ENCODE results near the gene OGFOD3.
A peak's percentile ranks its signal among the peaks of the same experiment; 100 is the strongest.
"Not testable (repeated sequence)": the region's sequence is repeated elsewhere in the genome, so short reads cannot be mapped to it uniquely, and the experiment has no call there.

Gene OGFOD3

GRCh38 chr17:82382933-82383255 is 35.5 kb downstream of the OGFOD3 start:
- no peak overlapping the region for H3K27ac ChIP-seq
- TF ChIP-seq ZFX (IDR thresholded peaks at IDR 0.05; ENCODE audit: borderline replicate concordance) (no peak), CTCF (IDR thresholded peaks at IDR 0.05) (no peak)

- not testable (repeated sequence) for H3K27ac ChIP-seq
Measured at GRCh38 chr17:82382220-82382932, 36.0 kb downstream of the OGFOD3 start.

- not testable (repeated sequence) for H3K27ac ChIP-seq
Measured at GRCh38 chr17:82381703-82382009, 36.7 kb downstream of the OGFOD3 start.

GRCh38 chr17:82380860-82381702 is 37.3 kb downstream of the OGFOD3 start:
- TF ChIP-seq CTCF (IDR thresholded peaks at IDR 0.05) (no peak), ZFX (IDR thresholded peaks at IDR 0.05; ENCODE audit: borderline replicate concordance) (no peak)
- H3K27ac ChIP-seq = 0 out of 2 replicates have a peak overlapping the region, but pooled peaks have one; percentile 22

- TF ChIP-seq CTCF (IDR thresholded peaks at IDR 0.05) (no peak), ZFX (IDR thresholded peaks at IDR 0.05; ENCODE audit: borderline replicate concordance) (no peak)
- no peak overlapping the region for H3K27ac ChIP-seq
Measured at GRCh38 chr17:82378741-82379021, 39.7 kb downstream of the OGFOD3 start.

GRCh38 chr17:82377924-82378740 is 40.3 kb downstream of the OGFOD3 start:
- TF ChIP-seq CTCF (IDR thresholded peaks at IDR 0.05) (no peak), ZFX (IDR thresholded peaks at IDR 0.05; ENCODE audit: borderline replicate concordance) (no peak)
- H3K27ac ChIP-seq = no peak overlapping the region

- H3K27ac ChIP-seq = not testable (repeated sequence)
Measured at GRCh38 chr17:82377294-82377693, 41.1 kb downstream of the OGFOD3 start.

- no peak overlapping the region for H3K27ac ChIP-seq
- no peak for TF ChIP-seq CTCF (IDR thresholded peaks at IDR 0.05)
- TF ChIP-seq ZFX (IDR thresholded peaks at IDR 0.05; ENCODE audit: borderline replicate concordance) = no peak
Measured at GRCh38 chr17:82376042-82376730, 42.2 kb downstream of the OGFOD3 start.

All from 22Rv1 (cell line).